Ectodermal cell (in vitro differentiated cells): ENCODE data around the gene SLC2A10.
A peak's percentile ranks its signal among the peaks of the same experiment; 100 is the strongest.

Source experiments
- H3K27ac ChIP-seq: 2 replicates; pipeline ENCODE4 v1.7.0; 2013; ENCODE audit warnings: mild to moderate bottlenecking, low read depth, low read length; ENCODE audit not compliant: insufficient read depth, poor library complexity, severe bottlenecking
- H3K27me3 ChIP-seq: 2 replicates; pipeline ENCODE4 v1.7.0; 2013; ENCODE audit warnings: mild to moderate bottlenecking, low read length; ENCODE audit not compliant: insufficient read depth, control insufficient read depth, poor library complexity, severe bottlenecking
- H3K36me3 ChIP-seq: one replicate; pipeline ENCODE4 v1.7.0; 2013; ENCODE audit warnings: low read length; ENCODE audit not compliant: control insufficient read depth, insufficient read depth
- H3K4me1 ChIP-seq: one replicate; pipeline ENCODE4 v1.7.0; 2013; ENCODE audit warnings: low read length; ENCODE audit not compliant: control insufficient read depth, insufficient read depth
- H3K4me3 ChIP-seq: 2 replicates; pipeline ENCODE4 v1.7.0; 2013; ENCODE audit warnings: low read depth, low read length, control low read depth; ENCODE audit not compliant: insufficient read depth
- H3K9me3 ChIP-seq: 2 replicates; pipeline ENCODE4 v1.7.0; 2013; ENCODE audit warnings: mild to moderate bottlenecking, low read length, moderate library complexity; ENCODE audit not compliant: control insufficient read depth
- whole genome bisulfite sequencing, 2 experiments: methylation state at CpG; one replicate each; pipeline ENCODE4 v1.1.7; 2013; ENCODE audit warnings: missing lambda C conversion rate in 2 of 2; 5-methylcytosine and 5-hydroxymethylcytosine counted together

SLC2A10 gene

DNA sequence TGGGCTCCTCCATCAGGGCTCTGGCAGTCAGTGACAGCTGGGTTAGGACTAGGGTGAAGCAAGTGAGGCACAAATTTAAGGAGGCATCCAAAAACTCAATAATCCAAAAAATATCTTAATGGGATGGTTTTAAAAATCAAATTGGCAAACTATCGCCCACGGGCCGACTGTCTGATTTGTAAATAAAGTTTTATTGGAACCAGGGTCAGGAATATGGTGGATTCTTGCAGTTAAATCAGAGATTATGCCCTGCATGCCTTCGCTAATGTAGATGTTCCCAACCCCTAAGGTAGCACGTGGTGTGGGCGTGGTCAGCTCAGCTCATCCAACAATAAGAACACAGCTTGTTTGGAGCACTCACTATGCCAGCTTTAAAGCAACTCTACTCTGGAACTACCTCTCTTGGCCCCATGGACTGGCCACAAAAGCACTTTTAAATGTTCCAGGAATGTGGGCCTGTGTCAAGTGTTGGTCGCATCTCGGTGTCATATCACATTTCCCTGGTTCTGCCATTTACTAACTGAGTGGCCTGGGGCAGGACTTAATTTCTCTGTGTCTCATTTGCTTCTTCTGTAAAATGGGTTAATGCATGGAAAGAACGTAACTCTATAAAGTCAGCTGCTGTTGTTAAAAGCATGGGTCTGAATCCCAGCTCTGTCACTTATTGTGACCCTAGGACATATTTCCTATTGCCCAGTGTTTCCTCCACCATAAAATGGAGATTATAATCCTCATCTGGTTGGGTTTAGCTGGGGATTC is 27.2 kb upstream of the SLC2A10 start:
- Histone ChIP-seq H3K4me1 (peaks cover 26% of the 10 kb centered on the region), H3K27me3 (no peaks in the 10 kb centered on the region), H3K27ac (no peak overlapping the region), H3K9me3 (no peaks in the 10 kb centered on the region), H3K4me3 (no peak overlapping the region), H3K36me3 (peaks cover 14% of the 10 kb centered on the region)
- 85 to 87% methylated on average over 9 of the region's 9 CpGs for WGBS, 2 experiments

DNA sequence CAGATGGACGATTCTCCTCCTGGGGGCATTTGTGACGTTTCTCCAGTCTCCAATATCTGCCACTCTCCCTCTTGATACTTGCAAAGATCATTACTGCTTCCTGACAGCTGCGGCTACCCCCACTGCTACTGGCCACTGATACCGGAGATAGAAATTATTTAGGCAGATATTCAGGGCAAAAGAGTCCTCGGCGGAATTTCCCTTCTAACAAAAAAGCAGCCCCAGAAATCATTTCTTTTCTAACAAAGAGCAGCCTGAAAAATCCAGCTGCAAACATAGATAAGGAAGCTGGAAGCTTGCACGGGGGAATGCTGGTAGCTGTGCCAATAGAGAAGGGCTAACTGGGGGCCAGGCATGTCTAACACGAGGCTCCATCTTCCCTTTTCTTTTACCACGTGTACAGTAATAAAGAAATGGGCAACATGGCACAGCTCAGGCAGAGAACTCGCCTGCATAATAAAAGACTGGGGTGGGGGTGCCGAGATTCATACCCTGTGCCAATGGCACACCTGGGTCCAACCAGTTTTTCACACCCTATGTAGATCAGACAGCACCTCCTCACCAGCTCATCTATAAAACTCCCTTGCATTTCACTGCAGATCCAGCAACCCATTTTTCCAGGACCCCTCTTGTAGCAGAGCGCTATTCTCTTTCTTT is 26.3 kb upstream of the SLC2A10 start:
- Histone ChIP-seq H3K9me3 (no peaks in the 10 kb centered on the region), H3K36me3 (peaks cover 14% of the 10 kb centered on the region), H3K4me3 (no peak overlapping the region), H3K27ac (no peak overlapping the region), H3K4me1 (peaks cover 28% of the 10 kb centered on the region), H3K27me3 (no peaks in the 10 kb centered on the region)
- 83 to 85% methylated on average over 12 of the region's 12 CpGs for WGBS, 2 experiments

DNA sequence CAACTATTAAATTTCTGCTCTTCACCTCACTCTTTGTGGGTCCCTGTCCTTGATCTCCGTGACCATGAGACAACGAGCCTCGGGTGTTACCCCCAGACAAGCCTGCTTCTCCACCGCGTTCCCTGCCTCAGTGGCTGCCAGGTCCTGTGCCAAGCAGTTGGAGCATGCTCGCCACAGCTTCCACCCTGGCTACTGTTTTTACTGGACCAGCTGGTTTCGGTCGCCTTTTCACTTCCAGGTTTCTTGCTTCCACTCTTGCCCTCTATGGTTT is 25.8 kb upstream of the SLC2A10 start:
- Histone ChIP-seq H3K9me3 (no peaks in the 10 kb centered on the region), H3K4me3 (peak overlapping the region; percentile 5), H3K36me3 (peaks cover 14% of the 10 kb centered on the region), H3K4me1 (peaks cover 28% of the 10 kb centered on the region), H3K27me3 (no peaks in the 10 kb centered on the region), H3K27ac (no peak overlapping the region)
- WGBS, 2 experiments, result 62 to 66% methylated on average over 8 of the region's 8 CpGs

DNA sequence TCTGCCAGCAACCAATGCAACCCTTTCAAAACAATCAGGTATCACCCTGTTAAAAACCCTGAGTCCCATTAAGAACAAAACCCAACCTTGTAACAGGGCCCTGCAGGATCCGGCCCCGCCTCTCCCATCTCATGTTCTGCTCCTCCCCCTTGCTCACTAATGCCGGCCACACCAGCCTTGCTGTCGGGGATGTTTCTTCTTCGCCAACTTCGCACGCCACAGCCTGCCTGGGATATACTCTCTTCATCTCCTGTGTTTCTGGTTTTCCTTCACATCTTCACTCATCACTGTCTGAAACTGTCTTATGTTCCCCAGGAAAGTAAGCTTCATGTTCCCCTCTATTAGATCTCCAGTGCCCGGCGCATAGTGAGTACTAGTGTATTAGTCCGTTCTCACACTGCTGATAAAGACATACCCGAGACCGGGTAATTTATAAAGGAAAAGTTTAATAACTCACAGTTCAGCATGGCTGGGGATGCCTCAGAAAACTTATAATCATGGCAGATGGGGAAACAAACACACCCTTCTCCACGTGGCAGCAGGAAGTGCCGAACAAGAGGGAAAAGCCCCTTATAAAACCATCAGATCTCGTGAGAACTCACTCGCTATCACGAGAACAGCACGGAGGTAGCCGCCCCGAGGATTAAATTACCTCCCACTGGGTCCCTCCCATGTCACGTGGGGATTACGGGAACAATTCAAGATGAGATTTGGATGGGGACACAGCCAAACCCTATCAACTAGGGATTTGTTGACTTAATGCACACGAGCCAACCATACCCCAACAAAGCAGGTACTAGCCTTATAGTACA is 25.3 kb upstream of the SLC2A10 start:
- no peak overlapping the region for H3K27ac ChIP-seq

GRCh38 chr20:46688151-46689081 is 21.0 kb upstream of the SLC2A10 start:
- no peaks in the 10 kb centered on the region for H3K9me3 ChIP-seq
- peaks cover 10% of the 10 kb centered on the region for H3K36me3 ChIP-seq
- no peaks in the 10 kb centered on the region for H3K27me3 ChIP-seq
- peak overlapping the region; percentile 87 for H3K27ac ChIP-seq
- 26 to 28% methylated on average over 20 of the region's 20 CpGs for WGBS, 2 experiments
- peak overlapping the region; percentile 67 for H3K4me3 ChIP-seq
- H3K4me1 ChIP-seq, result peaks cover 13% of the 10 kb centered on the region

More for the DNA sequence above, 25.3 kb upstream of the SLC2A10 start:
- Histone ChIP-seq H3K27me3 (no peaks in the 10 kb centered on the region), H3K4me1 (peaks cover 28% of the 10 kb centered on the region), H3K9me3 (no peaks in the 10 kb centered on the region), H3K36me3 (peaks cover 10% of the 10 kb centered on the region), H3K4me3 (peak overlapping the region; percentile 5)
- WGBS, 2 experiments, result 45 to 50% methylated on average over 23 of the region's 23 CpGs

DNA sequence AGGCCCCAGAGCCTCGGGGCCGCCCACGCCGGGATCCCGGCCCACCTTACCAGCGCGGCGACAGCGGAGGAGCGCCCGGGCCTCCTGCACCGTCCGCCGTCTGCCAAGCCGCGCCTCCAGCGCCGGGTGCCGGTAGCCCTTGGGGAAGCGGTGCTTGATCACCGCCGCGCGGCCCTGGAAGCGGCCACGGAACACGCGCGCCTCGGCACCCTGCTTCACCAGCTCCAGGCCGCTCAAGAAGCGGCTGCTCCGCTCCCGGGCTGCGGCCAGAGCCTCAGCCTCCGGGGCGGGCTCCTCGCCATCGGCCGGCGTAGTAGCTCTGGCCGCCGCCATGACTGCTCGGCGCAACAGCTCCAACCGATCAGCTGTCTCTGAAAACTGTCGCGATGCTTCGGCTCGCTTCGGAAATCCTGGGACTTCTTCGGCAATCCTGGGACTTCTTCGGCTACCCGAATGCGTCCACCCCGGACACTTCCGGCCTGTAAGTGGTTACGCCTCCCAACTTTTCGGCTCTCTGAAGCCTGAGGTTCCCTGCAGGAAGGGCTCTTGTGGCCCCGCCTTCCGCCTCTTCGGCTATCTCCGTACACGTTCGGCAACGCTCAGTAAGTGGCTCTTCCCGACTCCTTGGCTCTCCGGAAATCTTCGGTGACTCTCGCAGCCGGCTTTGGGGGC is 20.2 kb upstream of the SLC2A10 start, which contains the start of gene TP53RK:
Gene TP53RK (minus strand): TSS at position 363 of the 672 bp plus-strand sequence. CDS start 30 bp downstream, at position 333.
- Histone ChIP-seq H3K27me3 (no peaks in the 10 kb centered on the region), H3K9me3 (no peaks in the 10 kb centered on the region), H3K4me3 (peak within 1 kb of the TSS; percentile 67), H3K36me3 (peaks cover 10% of the 10 kb centered on the region), H3K4me1 (peaks cover 5% of the 10 kb centered on the region), H3K27ac (peak within 1 kb of the TSS; percentile 87)
- WGBS, 2 experiments, result 0% methylated on average over 71 of the region's 71 CpGs

DNA sequence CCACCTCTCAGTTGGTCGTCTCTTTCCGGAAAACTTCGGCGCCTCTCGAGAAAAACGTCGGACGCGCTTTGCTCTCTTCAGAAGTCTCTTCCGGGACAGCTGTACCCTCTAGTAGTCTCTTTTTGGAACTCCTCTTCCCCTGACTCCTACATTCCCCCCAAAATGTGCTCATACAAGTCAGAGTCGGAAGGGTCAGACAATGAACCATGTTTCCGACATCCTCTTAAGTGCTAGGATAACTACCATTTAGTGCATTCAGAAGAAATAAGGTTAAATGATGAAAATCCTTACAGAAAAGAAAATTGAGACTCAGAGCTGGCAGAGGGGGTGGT is 19.7 kb upstream of the SLC2A10 start:
- peaks cover 4% of the 10 kb centered on the region for H3K4me1 ChIP-seq
- H3K27me3 ChIP-seq, result no peaks in the 10 kb centered on the region
- H3K4me3 ChIP-seq, result peak overlapping the region; percentile 35
- no peak overlapping the region for H3K27ac ChIP-seq
- WGBS, 2 experiments, result 0 to 1% methylated on average over 11 to 12 of the region's 12 CpGs
- H3K36me3 ChIP-seq, result peaks cover 10% of the 10 kb centered on the region
- no peaks in the 10 kb centered on the region for H3K9me3 ChIP-seq

DNA sequence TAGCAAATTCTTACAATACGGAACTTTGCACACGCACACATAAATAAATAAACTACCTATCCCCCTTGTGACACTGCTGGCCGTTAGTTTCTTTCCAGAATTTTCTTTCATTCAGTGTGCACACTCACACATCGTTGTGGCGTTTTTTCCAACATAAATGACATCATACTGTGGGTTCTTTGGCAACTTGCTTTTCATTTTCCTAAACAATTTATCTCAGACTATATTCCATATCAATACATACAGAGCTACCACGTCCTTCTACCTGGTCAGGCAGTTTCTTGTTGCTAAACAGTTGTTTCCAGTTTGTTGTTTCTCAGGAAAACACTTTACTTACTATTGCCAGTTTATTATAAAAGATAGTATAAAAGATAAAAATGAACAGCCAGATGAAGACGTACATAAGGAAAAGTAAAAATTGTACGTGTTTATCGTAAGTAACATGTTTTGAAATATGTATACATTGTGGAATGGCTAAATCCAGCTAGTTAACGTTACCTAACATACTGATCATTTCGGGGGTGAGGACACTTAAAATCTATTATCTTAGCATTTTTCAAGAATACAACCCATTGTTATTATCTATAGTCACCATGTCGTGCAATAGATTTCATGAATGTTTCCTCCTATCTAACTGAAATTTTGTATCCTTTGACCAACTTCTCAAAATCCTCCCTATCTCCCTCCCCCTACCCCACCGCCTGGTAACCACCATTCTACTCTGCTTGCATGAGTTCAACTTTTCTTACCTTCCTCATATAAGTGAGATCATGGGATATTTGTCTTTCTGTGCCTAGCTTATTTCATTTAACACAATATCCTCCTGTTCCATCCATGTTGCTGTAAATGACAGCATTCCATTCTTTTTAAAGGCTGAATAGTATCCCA is 19.0 kb upstream of the SLC2A10 start:
- 87 to 88% methylated on average over 13 of the region's 13 CpGs for WGBS, 2 experiments
- peak overlapping the region; percentile 35 for H3K4me3 ChIP-seq
- H3K9me3 ChIP-seq, result no peaks in the 10 kb centered on the region
- H3K27me3 ChIP-seq, result no peaks in the 10 kb centered on the region
- peaks cover 5% of the 10 kb centered on the region for H3K36me3 ChIP-seq
- H3K27ac ChIP-seq, result no peak overlapping the region
- peaks cover 7% of the 10 kb centered on the region for H3K4me1 ChIP-seq
